Fibroblast of skin of left quadriceps (primary cell): ENCODE results near the gene JMJD8.

Source experiments
- DNase-seq, 2 experiments: peaks; one replicate each; pipeline ENCODE4 v3.0.0-alpha.2; 2013; ENCODE audit warnings: low read depth in 2 of 2

JMJD8 gene

DNA sequence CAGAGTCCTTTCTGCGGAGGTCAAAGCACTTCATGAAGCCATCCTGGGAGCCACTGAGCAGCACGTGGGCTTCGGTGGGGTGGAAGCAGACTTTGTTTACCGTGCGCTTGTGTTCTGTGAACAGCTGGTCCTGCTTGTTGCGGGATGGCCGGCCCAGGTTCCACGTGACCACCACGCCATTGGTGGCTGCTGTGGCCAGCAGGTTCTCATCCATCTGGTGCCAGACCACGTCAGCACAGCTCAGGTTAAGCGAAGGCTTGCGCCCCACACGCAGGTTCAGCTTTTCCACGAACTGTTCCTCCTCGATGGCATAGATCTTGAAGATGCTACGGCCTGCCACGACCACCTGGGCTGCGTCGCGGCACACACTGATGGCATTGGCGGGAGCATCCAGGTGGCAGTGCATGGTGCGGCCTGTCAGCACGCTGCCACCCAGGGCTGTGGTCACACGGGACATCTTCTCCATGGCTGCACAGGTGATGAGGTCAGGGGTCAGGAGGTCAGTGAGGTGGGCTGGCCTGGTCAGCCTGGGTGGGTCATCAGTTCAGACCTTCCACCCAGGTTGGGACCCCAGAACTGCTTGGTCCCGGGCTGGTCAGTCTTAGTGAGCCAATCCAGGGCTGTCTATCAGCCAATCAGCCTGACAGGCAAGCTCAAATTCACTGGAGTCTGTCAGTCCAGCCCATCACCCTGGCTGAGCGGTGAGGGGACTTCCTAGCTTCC lies 5.2 kb upstream of the JMJD8 start:
- no peak for DNase-seq

GRCh38 chr16:687499-687898 lies 3.4 kb upstream of the JMJD8 start:
- DNase-seq: no peak

GRCh38 chr16:686459-687260 lies 2.5 kb upstream of the JMJD8 start:
- no peak for DNase-seq

- DNase-seq: no peak
These were observed 1.8 kb upstream of the JMJD8 start for GRCh38 chr16:685967-686366.

DNA sequence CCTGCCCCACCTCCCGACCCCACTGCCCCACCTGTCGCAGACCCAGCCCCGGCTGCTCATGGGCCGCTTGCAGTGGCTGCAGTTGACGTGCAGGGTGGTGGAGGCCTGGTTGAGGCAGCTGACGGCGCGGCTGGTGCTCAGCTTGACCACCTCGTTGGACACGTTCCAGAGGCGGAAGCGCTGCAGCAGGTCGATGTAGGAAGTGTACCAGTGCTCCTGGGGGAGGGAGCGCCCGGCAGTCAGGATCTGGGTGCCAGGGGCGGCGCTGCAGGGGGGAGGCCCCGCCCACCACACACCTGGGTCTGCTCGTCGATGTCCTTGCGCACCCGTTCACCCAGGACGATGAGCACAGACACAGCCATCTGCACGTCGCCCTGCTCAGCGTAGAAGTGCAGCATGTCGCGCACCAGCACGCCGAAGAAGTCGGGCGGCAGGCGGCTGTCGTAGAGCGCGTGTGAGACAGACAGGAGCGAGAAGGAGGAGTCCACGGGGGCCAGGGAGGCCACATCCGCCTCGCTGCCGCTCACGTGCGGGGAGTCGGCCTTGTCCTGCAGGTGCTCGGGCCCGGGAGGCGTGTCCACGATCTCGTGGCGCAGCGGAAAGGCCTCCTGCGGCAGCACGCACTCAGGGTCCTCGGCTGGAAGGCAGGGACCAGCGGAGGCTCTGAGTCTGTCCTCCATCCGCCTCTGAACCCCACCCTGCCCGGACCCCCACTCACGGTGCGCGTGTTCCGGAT lies 995 bp upstream of the JMJD8 start:
- no peak for DNase-seq

GRCh38 chr16:683396-684070 lies 601 bp downstream of the JMJD8 start:
- no peak for DNase-seq

GRCh38 chr16:682493-683395 lies 1.4 kb downstream of the JMJD8 start:
- no peak for DNase-seq

DNA sequence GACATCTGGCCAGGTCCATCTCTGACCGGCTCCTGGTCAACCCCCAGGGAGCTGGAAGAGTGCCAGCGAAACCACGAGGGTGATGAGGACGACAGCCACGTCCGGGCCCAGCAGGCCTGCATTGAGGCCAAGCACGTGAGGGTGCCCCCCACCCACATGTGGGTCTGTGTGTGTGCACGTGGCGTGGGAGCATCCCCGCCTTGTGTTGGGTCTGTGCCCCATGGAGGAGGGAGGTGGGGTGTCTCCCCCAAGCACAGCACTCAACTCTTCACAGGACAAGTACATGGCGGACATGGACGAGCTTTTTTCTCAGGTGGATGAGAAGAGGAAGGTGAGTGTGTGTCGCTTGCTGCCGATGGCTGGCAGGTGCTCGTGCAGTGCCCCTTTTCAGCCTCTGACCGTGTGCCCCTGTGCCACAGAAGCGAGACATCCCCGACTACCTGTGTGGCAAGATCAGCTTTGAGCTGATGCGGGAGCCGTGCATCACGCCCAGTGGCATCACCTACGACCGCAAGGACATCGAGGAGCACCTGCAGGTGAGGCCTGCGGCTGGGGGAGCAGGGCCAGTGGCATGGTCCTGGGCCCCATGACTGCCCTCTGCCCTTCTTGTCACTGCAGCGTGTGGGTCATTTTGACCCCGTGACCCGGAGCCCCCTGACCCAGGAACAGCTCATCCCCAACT lies 2.2 kb downstream of the JMJD8 start:
- no peak for DNase-seq

DNA sequence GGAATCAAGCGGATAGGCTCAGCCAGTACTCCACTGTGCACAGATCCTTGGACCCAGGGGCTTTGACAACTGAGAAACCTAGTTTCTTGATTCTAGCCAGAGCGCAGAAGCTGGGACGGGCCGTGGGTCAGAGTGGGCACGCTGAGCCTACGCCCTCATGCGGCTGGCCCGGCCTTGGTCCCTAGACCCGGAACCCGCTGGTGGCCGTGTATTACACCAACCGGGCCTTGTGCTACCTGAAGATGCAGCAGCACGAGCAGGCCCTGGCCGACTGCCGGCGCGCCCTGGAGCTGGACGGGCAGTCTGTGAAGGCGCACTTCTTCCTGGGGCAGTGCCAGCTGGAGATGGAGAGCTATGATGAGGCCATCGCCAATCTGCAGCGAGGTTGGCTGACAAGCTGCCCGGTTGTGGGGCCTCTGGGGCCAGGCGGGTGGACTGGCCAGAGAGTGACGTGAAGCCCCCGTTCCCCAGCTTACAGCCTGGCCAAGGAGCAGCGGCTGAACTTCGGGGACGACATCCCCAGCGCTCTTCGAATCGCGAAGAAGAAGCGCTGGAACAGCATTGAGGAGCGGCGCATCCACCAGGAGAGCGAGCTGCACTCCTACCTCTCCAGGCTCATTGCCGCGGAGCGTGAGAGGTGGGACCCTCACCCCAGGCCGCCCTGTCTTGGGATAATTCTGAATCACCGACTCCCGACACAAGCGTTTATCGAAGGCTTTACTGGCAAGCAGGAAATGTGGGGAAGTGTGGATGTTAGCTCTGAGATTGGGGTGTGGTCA lies 3.0 kb downstream of the JMJD8 start:
- DNase-seq: no peak

DNA sequence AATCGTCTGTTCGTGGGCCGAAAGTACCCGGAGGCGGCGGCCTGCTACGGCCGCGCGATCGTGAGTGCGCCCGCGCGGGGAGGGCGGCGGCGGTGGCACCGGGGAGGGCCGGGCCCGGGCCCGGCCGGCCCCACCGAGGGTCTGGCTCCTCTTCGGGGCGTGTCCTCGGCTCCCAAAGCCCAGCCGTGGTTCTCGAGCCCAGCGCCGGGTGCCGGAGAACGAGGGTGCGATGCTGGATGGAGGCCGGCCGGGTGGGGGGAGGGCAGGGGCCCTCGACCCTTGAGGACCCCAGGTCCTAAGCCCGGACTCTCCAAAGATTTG lies 3.5 kb downstream of the JMJD8 start:
- DNase-seq: no peak

DNA sequence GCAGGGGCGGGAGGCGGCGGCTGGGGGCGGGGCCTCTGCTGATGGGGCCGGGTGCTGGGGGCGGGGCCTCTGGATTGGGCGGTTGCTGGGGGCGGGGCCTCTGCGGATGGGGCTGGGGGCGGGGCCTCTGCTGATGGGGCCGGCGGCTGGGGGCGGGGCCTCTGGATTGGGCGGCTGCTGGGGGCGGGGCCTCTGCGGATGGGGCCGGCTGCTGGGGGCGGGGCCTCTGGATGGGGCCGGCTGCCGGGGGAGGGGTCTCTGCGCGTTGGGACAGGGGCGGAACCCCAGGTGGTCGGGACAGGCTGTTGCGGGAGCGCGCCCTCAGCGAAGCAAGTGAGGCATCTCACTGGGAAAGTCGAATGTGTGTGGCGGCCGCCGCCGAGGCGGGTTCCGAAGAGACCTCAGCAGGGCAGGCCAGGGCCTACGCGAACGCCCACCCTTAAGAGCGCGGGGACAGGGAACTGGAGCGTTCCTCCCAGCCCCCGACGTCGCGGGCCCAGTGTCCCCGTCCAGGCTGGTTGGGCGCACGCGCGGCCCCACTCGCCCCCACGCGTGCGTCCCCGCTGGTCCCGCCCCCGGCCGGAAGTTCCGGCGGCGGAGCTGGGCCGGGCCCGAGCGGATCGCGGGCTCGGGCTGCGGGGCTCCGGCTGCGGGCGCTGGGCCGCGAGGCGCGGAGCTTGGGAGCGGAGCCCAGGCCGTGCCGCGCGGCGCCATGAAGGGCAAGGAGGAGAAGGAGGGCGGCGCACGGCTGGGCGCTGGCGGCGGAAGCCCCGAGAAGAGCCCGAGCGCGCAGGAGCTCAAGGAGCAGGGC lies 4.1 kb downstream of the JMJD8 start, which contains the start of gene STUB1:
TSS of gene STUB1 (plus strand) at position 597 of the 811 bp plus-strand sequence. CDS start at position 713, 116 bp downstream.
- DNase-seq: peak; percentile 62 to 67

DNA sequence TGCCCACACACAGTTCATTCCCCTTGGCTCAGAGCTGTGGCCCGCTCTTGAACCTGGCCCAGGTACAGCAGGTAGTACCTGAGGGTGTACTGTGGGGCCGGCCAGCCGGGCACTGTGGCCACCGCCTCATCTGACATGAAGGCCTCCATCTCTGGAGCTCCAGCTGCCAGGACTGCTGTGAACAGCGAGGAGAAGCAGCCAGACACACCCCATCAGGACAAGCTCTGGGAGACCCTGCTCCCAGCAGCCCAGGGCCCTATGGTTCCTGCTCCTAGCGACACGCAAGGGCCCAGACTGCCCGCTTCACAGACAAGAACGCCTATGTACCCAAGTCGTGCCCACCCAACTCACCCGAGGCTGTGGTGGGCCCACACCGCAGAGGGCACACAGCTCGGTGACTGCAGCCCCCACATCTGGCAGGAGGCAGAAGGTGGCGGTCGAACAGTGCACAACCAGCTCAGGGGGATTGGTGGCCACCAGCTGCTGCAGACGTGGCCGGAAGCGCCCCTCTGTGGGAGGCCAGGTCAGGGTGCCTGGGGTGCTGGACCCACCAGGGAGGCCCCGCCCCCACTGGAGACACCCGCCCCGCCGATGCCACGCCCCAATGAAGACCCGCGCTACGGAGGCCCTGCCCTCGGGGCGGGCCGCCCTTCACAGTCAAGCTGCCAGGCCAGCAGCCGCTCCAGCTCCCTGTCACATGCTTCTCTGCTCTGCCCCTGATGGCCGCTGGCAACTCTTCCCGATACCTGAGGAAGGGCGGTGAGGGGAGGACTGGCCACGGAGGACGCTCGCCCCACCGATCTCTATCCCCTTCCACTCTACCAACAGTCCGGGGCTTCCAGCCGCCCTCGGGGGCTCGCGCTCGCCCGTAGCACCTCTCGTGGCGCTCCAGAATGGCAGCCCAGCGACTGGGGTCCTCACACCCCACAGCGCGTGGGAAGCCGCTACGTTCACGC lies 5.0 kb downstream of the JMJD8 start:
- DNase-seq: no peak

GRCh38 chr16:678209-678857 lies 5.8 kb downstream of the JMJD8 start:
- DNase-seq: no peak

- no peak for DNase-seq
These were observed 6.6 kb downstream of the JMJD8 start for GRCh38 chr16:677316-678190.

GRCh38 chr16:676913-677312 lies 7.2 kb downstream of the JMJD8 start:
- no peak for DNase-seq

GRCh38 chr16:676565-676902 lies 7.6 kb downstream of the JMJD8 start:
- no peak for DNase-seq
